BJ (cell line): ENCODE results near the gene IRF3. TPM values are rescaled to one million over a fixed set of nuclear protein-coding genes. Genes with fewer than 3 reads are reported as not detected.

Experiments used
- CTCF ChIA-PET: fragments of 350-600 bp; formaldehyde crosslinking; extraction: SDS; loops from one replicate; lab custom pipeline; 2021; ENCODE audit warnings: antibody characterized with exemption, inconsistent platforms; lab: Yijun Ruan, JAX
- POLR2A ChIA-PET: fragments of 300-600 bp; sonication (Branson Sonifier 250); formaldehyde crosslinking; extraction: SDS; loops from one replicate; lab custom pipeline; 2021; ENCODE audit warnings: antibody characterized with exemption; lab: Charles Lee
- DNase-seq: peaks from one replicate; pipeline ENCODE4 v3.0.0-alpha.2; 2011; ENCODE audit warnings: low read depth
- H3K27me3 ChIP-seq: 2 replicates; pipeline ENCODE4 v1.6.0; 2011; ENCODE audit warnings: low read length; ENCODE audit not compliant: control insufficient read depth, insufficient read depth
- H3K36me3 ChIP-seq: 2 replicates; pipeline ENCODE4 v1.5.1; 2011; ENCODE audit warnings: low read length; ENCODE audit not compliant: control insufficient read depth, insufficient read depth
- H3K4me3 ChIP-seq: 2 replicates; pipeline ENCODE4 v1.5.1; 2011; ENCODE audit warnings: low read depth, mild to moderate bottlenecking, control low read depth, low read length
- polyA plus RNA-seq: library from polyadenylated mRNA; depleted of rRNA; stranded (reverse); fragments of >200 nt; gene quantifications from 2 replicates; pipeline ENCODE4 v1.2.3, GENCODE V29; 2011
- TF ChIP-seq, protein P1 (sequence below): IDR thresholded peaks from 2 replicates; pipeline ENCODE4 v1.5.1; 2011; ENCODE audit warnings: low read depth, mild to moderate bottlenecking, control low read depth, inconsistent platforms, low read length, moderate library complexity; ENCODE audit not compliant: insufficient read depth

IRF3 gene
- polyA plus RNA-seq, 1 experiment, result 68.5 TPM

DNA sequence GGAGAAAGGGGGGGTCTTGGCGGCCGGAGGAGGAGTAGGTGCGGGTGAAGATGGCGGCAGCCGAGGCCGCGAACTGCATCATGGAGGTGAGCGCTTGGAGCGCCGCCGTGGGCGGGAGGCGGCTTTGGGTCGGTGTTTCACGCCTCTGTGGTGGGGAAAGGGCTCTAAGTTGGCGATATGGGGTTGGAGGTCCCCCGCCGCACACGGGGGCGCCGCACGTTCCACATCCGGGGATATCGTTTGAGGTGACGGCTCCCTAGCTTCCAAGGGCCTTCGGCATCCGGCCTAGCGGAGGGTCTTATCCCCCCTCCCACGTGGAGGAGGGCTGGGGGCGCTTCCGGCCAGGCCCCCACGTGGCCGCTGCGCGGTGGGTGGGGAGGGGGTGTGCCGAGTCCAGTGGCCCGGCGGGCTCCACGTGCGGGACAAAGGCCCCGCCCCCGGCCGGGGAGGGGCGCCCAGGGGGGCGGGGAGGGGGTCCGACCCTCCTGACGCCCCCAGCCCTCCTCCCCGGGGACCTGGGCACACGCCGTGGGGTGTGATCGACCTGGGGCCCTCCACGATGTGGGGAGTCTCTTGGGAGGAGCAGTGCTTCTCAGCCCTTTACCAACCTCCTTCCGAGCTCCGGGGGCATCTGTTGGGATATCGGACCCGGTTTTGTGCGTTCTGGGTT is 11.7 kb upstream of the IRF3 start, which contains the start of gene PRMT1:
Gene PRMT1 (plus strand): TSS at position 41 of the 670 bp plus-strand sequence. CDS start 10 bp downstream, at position 51.
- ChIA-PET POLR2A (interaction anchor here (0.6 to 1.3 kb wide), 3 partner anchors 37 to 224 kb away, joined by 3 to 9 read pairs (median 4); partner anchors contain the start of genes ALDH16A1 and RRAS), CTCF (interaction anchor here (0.9 to 5.0 kb wide), 12 partner anchors 8 to 174 kb away, joined by 3 to 41 read pairs (median 4); partner anchors contain the start of genes ADM5, BCL2L12, CPT1C and IRF3)
- TF ChIP-seq, protein P1, sequence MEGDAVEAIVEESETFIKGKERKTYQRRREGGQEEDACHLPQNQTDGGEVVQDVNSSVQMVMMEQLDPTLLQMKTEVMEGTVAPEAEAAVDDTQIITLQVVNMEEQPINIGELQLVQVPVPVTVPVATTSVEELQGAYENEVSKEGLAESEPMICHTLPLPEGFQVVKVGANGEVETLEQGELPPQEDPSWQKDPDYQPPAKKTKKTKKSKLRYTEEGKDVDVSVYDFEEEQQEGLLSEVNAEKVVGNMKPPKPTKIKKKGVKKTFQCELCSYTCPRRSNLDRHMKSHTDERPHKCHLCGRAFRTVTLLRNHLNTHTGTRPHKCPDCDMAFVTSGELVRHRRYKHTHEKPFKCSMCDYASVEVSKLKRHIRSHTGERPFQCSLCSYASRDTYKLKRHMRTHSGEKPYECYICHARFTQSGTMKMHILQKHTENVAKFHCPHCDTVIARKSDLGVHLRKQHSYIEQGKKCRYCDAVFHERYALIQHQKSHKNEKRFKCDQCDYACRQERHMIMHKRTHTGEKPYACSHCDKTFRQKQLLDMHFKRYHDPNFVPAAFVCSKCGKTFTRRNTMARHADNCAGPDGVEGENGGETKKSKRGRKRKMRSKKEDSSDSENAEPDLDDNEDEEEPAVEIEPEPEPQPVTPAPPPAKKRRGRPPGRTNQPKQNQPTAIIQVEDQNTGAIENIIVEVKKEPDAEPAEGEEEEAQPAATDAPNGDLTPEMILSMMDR, result no peak

DNA sequence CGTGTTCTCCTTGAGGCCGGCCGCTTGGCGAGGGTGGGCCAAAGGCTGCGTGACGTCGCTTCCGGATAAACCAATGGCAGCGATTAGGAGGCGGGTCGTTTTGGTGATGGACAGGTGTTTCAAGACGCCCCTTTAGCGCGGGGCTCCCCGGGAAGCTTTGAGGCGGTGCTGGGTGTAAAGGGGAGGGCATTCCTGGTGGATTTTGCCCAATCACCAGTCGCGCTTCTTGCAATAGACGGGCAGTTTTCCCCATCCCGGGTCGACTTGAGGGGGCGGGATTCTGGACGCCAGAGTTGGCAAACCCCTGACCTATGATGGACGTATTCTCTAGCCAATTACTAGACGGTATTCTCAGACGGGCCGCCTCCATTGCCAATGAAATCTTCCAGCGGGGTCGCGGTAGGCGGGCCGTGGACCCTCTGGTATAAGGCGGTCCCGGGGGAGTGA is 11.2 kb upstream of the IRF3 start:
- ChIA-PET CTCF (interaction anchor here (1.0 to 4.6 kb wide), 9 partner anchors 9 to 178 kb away, joined by 3 to 22 read pairs (median 4); partner anchors contain the start of genes BCL2L12 and IRF3), POLR2A (interaction anchor here (0.6 to 1.3 kb wide), 6 partner anchors 35 to 224 kb away, joined by 3 to 9 read pairs (median 4); partner anchors contain the start of genes ALDH16A1, RRAS and SCAF1)
- Histone ChIP-seq H3K27me3 (no peaks in the 10 kb centered on the region), H3K4me3 (peak overlapping the region; percentile 93), H3K36me3 (peaks cover 2% of the 10 kb centered on the region)
- peak; percentile 100 for DNase-seq
- TF ChIP-seq, protein P1, result no peak

More for the DNA sequence above, 11.7 kb upstream of the IRF3 start, which contains the start of gene PRMT1:
- Histone ChIP-seq H3K27me3 (no peaks in the 10 kb centered on the region), H3K36me3 (peaks cover 7% of the 10 kb centered on the region), H3K4me3 (peak within 1 kb of the TSS; percentile 93)
- no peak for DNase-seq

DNA sequence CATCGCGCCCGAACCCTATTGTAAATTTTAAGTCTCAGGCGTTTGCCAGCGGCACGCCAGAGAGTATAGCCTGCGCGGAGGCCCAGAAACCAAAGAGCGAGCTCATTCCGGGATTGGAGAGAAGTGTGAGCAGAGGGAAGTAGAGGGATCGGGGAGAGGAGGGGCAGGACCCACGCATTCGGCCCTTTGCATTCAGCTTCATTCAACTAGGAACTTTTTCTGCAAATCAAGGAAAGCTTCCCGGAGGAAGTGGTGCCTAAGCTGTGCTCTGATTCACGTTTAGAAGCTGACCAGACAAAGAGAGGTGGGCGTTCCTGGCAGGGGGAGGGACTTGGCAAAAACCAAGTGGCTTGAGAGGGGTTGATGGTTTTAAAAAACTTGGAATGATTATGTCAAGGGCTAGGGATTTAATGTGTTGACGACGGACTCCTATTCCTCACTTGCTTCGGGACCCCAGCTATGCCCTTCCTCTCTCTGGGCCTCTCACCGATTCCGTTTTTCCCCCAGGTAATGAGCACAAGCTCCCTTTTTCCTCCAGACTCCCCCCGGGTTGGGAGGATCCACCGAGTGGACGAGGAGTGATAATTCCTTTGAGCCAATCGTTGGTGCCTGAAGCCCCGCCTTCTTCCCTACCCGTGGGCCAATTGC is 10.6 kb upstream of the IRF3 start:
- no peaks in the 10 kb centered on the region for H3K36me3 ChIP-seq
- H3K27me3 ChIP-seq, result no peaks in the 10 kb centered on the region
- ChIA-PET CTCF (interaction anchor here (0.7 to 4.6 kb wide), 6 partner anchors 12 to 178 kb away, joined by 4 to 22 read pairs (median 4); partner anchors contain the start of genes BCL2L12 and IRF3), POLR2A (interaction anchor here (0.6 to 1.3 kb wide), 6 partner anchors 34 to 223 kb away, joined by 3 to 9 read pairs (median 3); partner anchors contain the start of genes ALDH16A1, RRAS and SCAF1)
- TF ChIP-seq, protein P1, result no peak
- H3K4me3 ChIP-seq, result peak overlapping the region; percentile 29
- DNase-seq, result peak; percentile 52

DNA sequence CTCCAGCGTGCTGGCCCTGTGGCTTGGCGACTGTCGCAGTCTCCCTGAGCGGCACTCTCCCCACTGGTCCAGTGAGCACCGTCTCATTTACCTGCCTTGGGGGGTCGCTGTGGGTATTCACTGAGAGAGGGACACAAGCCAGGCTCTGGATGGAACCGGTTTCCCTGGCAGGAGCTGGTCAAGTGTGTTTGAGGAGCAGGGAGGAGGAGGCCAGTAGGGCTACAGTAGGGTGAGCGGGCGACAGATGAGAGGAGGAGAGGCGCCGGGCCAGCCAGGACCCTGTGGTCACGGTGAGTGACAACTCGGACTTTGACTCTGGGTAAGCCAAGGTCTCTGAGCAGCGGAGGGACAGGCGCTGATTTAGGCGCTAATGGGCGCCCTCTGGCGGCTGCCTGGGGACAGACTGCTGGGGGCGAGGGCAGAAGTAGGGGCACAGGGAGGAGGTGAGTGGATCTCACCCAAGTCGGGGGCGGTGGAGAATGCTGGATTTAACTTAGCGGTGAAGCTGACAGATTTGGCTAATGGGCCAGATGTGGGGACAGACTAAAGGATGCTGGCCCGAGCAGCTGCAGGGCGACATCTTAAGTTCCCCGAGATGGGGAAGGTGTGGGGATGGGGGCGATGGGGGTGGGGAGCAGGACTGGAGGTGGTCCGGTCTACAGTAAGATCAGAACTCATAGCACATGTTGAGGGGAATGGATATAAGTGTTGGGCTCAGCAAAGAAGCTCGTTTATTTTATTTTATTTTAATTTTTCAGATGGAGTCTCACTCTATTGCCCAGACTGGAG is 6.7 kb upstream of the IRF3 start:
- Histone ChIP-seq H3K36me3 (no peaks in the 10 kb centered on the region; the same call in 1 of the 2 replicates), H3K27me3 (no peaks in the 10 kb centered on the region), H3K4me3 (no peak overlapping the region)
- ChIA-PET CTCF (interaction anchor here (0.6 to 2.1 kb wide), 27 partner anchors 8 to 332 kb away, joined by 3 to 9 read pairs (median 4); partner anchors contain the start of genes AP2A1, NOSIP and RRAS), POLR2A (interaction anchor here (0.6 kb wide), 1 partner anchor 25 kb away, joined by 4 read pairs; no protein-coding TSS in a partner anchor)
- no peak for DNase-seq
- TF ChIP-seq, protein P1, result peak; percentile 98
